Bronchial epithelial cell (primary cell): Measurements from ENCODE around the gene SEMA3E. TPM values are rescaled to one million over a fixed set of nuclear protein-coding genes. Genes with fewer than 3 reads are reported as not detected.

Experiments
- DNase-seq: peaks from one replicate; pipeline ENCODE4 v3.0.0-alpha.2; 2010; ENCODE audit warnings: low read depth
- FAIRE-seq: peaks from 2 replicates; lab custom pipeline; 2011; peaks lifted over from hg19 to GRCh38; lab: Jason Lieb, UNC
- H3K27me3 ChIP-seq: 2 replicates; pipeline ENCODE4 v1.5.1; 2011; ENCODE audit warnings: low read length; ENCODE audit not compliant: control insufficient read depth, insufficient read depth
- H3K36me3 ChIP-seq: 2 replicates; pipeline ENCODE4 v1.5.1; 2011; ENCODE audit warnings: low read length; ENCODE audit not compliant: control insufficient read depth, insufficient read depth
- H3K4me3 ChIP-seq: 2 replicates; pipeline ENCODE4 v1.5.1; 2011; ENCODE audit warnings: mild to moderate bottlenecking, low read depth, low read length, control low read depth
- CTCF ChIP-seq: IDR thresholded peaks from 2 replicates; pipeline ENCODE4 v1.5.1; 2011; ENCODE audit warnings: mild to moderate bottlenecking, moderate library complexity, low read length, control low read depth, inconsistent platforms; ENCODE audit not compliant: insufficient read depth, severe bottlenecking
- total RNA-seq: library from RNA; depleted of rRNA; stranded (reverse); fragments of >200 nt; gene quantifications from 2 replicates; pipeline ENCODE4 v1.2.1, GENCODE V29; 2014

SEMA3E gene
- total RNA-seq, 1 donor from 2014 or later = under 0.01 TPM

- DNase-seq (no peak), FAIRE-seq (no peak)
- TF ChIP-seq CTCF = no peak
Measured at GRCh38 chr7:83419013-83419412, 229.9 kb downstream of the SEMA3E start.

GRCh38 chr7:83415840-83416239 lies 233.1 kb downstream of the SEMA3E start:
- Histone ChIP-seq H3K36me3 (no peaks in the 10 kb centered on the region), H3K4me3 (no peak overlapping the region), H3K27me3 (no peaks in the 10 kb centered on the region)
- FAIRE-seq (no peak), DNase-seq (peak; percentile 13)
- TF ChIP-seq CTCF = no peak

More at GRCh38 chr7:83419013-83419412, 229.9 kb downstream of the SEMA3E start:
- Histone ChIP-seq H3K36me3 (no peaks in the 10 kb centered on the region), H3K4me3 (no peak overlapping the region), H3K27me3 (no peaks in the 10 kb centered on the region)

- no peak for FAIRE-seq
Measured at GRCh38 chr7:83414947-83415346, 234.0 kb downstream of the SEMA3E start.

GRCh38 chr7:83413831-83414230 lies 235.1 kb downstream of the SEMA3E start:
- H3K4me3 ChIP-seq = no peak overlapping the region
- FAIRE-seq = no peak
- no peak for TF ChIP-seq CTCF
- no peak for DNase-seq
- H3K36me3 ChIP-seq = no peaks in the 10 kb centered on the region
- no peaks in the 10 kb centered on the region for H3K27me3 ChIP-seq

More at GRCh38 chr7:83414947-83415346, 234.0 kb downstream of the SEMA3E start:
- no peak for DNase-seq
- TF ChIP-seq CTCF = no peak
- Histone ChIP-seq H3K36me3 (no peaks in the 10 kb centered on the region), H3K4me3 (no peak overlapping the region), H3K27me3 (no peaks in the 10 kb centered on the region)

- DNase-seq (peak; percentile 33), FAIRE-seq (no peak)
Measured at GRCh38 chr7:83413424-83413823, 235.5 kb downstream of the SEMA3E start.

More at GRCh38 chr7:83413424-83413823, 235.5 kb downstream of the SEMA3E start:
- no peak for TF ChIP-seq CTCF
- Histone ChIP-seq H3K27me3 (no peaks in the 10 kb centered on the region), H3K4me3 (no peak overlapping the region), H3K36me3 (no peaks in the 10 kb centered on the region)
